Measurements from ENCODE around the gene PLA2G6. TPM values are rescaled to one million over a fixed set of nuclear protein-coding genes. Genes with fewer than 3 reads are reported as not detected.

PLA2G6 gene
- total and polyA plus RNA-seq, 2 of the 13 experiments (the other 11 are each of a cell fraction or from before 2014, with no cell fraction given), result 4.8 to 11.5 TPM

- peaks cover 23% of the 10 kb centered on the region for H3K4me1 ChIP-seq (ENCODE audit: insufficient read depth, low read length)
- peaks cover 1 to 13% of the 10 kb centered on the region in 2 experiments; a peak in 4 of 5 replicates for H3K36me3 ChIP-seq (replicated peaks in 1 of 2; ENCODE audit: control insufficient read depth in 1 of 2, insufficient read depth in 2 of 2, low read length in 2 of 2)
- H3K4me3 ChIP-seq (replicated peaks in 1 of 3; ENCODE audit: insufficient read depth in 1 of 3, low read depth in 2 of 3, low read length in 3 of 3), result no peak overlapping the region
- H3K4me2 ChIP-seq (ENCODE audit: low read depth, low read length), result no peak overlapping the region
- DNase-seq (ENCODE audit: low spot score) (no peak), FAIRE-seq (no peak), ATAC-seq (no peak)
- H3K9me3 ChIP-seq (ENCODE audit: low read length), result no peaks in the 10 kb centered on the region
- ChIA-PET CTCF (ENCODE audit: low intra/inter-chr PET ratio, low total read pairs) (no interaction called here), POLR2A (interaction anchor here (0.6 kb wide), 1 partner anchor 84 kb away, joined by 3 read pairs; no protein-coding TSS in a partner anchor)
- H3K27ac ChIP-seq (ENCODE audit: extremely low read length, insufficient read depth, low read length), result no peak overlapping the region
- no peaks in the 10 kb centered on the region for H3K79me2 ChIP-seq (ENCODE audit: insufficient read depth, low read length)
- TF ChIP-seq ZC3H4 (CRISPR knock-in tag; IDR thresholded peaks at IDR 0.05; ENCODE audit: borderline replicate concordance), result no peak
- 0 out of 2 replicates have a peak, but pooled peaks have one; percentile 32 for TF ChIP-seq HNRNPL (IDR thresholded peaks at IDR 0.05; ENCODE audit: low read depth, low read length)
- peak; percentile 25; the same call in 1 of the 2 replicates for TF ChIP-seq ZBTB33 (CRISPR knock-in tag; IDR thresholded peaks at IDR 0.05)
- BruUV-seq (replicated peaks), result no TSS peak
- no peaks in the 10 kb centered on the region for H4K20me1 ChIP-seq (ENCODE audit: insufficient read depth, low read length)
- H2AFZ ChIP-seq (ENCODE audit: low read length), result no peak overlapping the region
- 96% methylated on average over 7 of the region's 22 CpGs for WGBS (ENCODE audit: low lambda C conversion rate)
- in situ Hi-C loops (cut with HindIII; ENCODE audit: extremely low pct_ligation_motif_present, low pct_unique_long_range_greater_than_20kb), result no loop called here
- intact Hi-C loops (cut with micrococcal nuclease; ENCODE audit: unreplicated experiment), result no loop called here
- no peaks in the 10 kb centered on the region for H3K27me3 ChIP-seq (ENCODE audit: control insufficient read depth in 1 of 2, insufficient read depth in 2 of 2, low read length in 2 of 2)
- no peak overlapping the region for H3K9ac ChIP-seq (ENCODE audit: insufficient read depth, low read depth, low read length)
Measured at GRCh38 chr22:38220653-38221386, 39.2 kb upstream of the PLA2G6 start.

- intact Hi-C loops (cut with micrococcal nuclease; ENCODE audit: unreplicated experiment), result no loop called here
- BruUV-seq (replicated peaks), result no TSS peak
- 95% methylated on average over 7 of the region's 8 CpGs for WGBS (ENCODE audit: low lambda C conversion rate)
- no peak for TF ChIP-seq HOXA3 (CRISPR knock-in tag; IDR thresholded peaks at IDR 0.05)
- no peak for TF ChIP-seq JUND (CRISPR knock-in tag; IDR thresholded peaks at IDR 0.05)
- no peak for TF ChIP-seq KMT2B (CRISPR knock-in tag; IDR thresholded peaks at IDR 0.05)
- no peak for TF ChIP-seq ZNF549 (CRISPR knock-in tag; IDR thresholded peaks at IDR 0.05)
Measured at GRCh38 chr22:38220163-38220562, 38.5 kb upstream of the PLA2G6 start.

More at GRCh38 chr22:38220163-38220562, 38.5 kb upstream of the PLA2G6 start:
- peaks cover 23% of the 10 kb centered on the region for H3K4me1 ChIP-seq (ENCODE audit: insufficient read depth, low read length)
- POLR2A ChIA-PET, result interaction anchor here (0.8 kb wide), 1 partner anchor 19 kb away, joined by 3 read pairs; the partner anchor contains the start of gene MAFF
- H3K9me3 ChIP-seq (ENCODE audit: low read length), result no peaks in the 10 kb centered on the region
- H2AFZ ChIP-seq (ENCODE audit: low read length), result no peak overlapping the region
- peaks cover 0 to 13% of the 10 kb centered on the region in 2 experiments; a peak in 3 of 5 replicates for H3K36me3 ChIP-seq (replicated peaks in 1 of 2; ENCODE audit: control insufficient read depth in 1 of 2, insufficient read depth in 2 of 2, low read length in 2 of 2)
- no peak overlapping the region for H3K4me2 ChIP-seq (ENCODE audit: low read depth, low read length)
- no peak for FAIRE-seq
- H4K20me1 ChIP-seq (ENCODE audit: insufficient read depth, low read length), result no peaks in the 10 kb centered on the region
- in situ Hi-C loops (cut with HindIII; ENCODE audit: extremely low pct_ligation_motif_present, low pct_unique_long_range_greater_than_20kb), result no loop called here
- CTCF ChIA-PET (ENCODE audit: low intra/inter-chr PET ratio, low total read pairs), result no interaction called here
- H3K27me3 ChIP-seq (ENCODE audit: control insufficient read depth in 1 of 2, insufficient read depth in 2 of 2, low read length in 2 of 2), result no peaks in the 10 kb centered on the region
- no peak overlapping the region for H3K27ac ChIP-seq (ENCODE audit: extremely low read length, insufficient read depth, low read length)
- no peak for ATAC-seq
- DNase-seq (ENCODE audit: low spot score), result no peak
- no peaks in the 10 kb centered on the region for H3K79me2 ChIP-seq (ENCODE audit: insufficient read depth, low read length)
- H3K4me3 ChIP-seq (replicated peaks in 1 of 3; ENCODE audit: insufficient read depth in 1 of 3, low read depth in 2 of 3, low read length in 3 of 3), result no peak overlapping the region
- H3K9ac ChIP-seq (ENCODE audit: insufficient read depth, low read depth, low read length), result no peak overlapping the region
